Mesothelial cell of epicardium (in vitro differentiated cells): Measurements from ENCODE around the gene ATXN1. TPM values are rescaled to one million over a fixed set of nuclear protein-coding genes. Genes with fewer than 3 reads are reported as not detected.

ENCODE experiments used
- DNase-seq, 2 experiments: peaks; one replicate each; pipeline ENCODE4 v3.0.0; 2021; ENCODE audit warnings: low spot score in 2 of 2; ENCODE audit not compliant: unreplicated experiment in 2 of 2
- H3K27ac Mint-ChIP-seq: 2 replicates; pipeline ENCODE4 v1.8.0; 2021; ENCODE audit warnings: mixed read lengths
- H3K27me3 Mint-ChIP-seq: 2 replicates; pipeline ENCODE4 v1.8.0; 2021; ENCODE audit warnings: low read depth, mixed read lengths
- H3K36me3 Mint-ChIP-seq: 2 replicates; pipeline ENCODE4 v1.8.0; 2021; ENCODE audit warnings: mixed read lengths
- H3K4me1 Mint-ChIP-seq: 2 replicates; pipeline ENCODE4 v1.8.0; 2021; ENCODE audit warnings: mixed read lengths
- H3K4me3 Mint-ChIP-seq: 2 replicates; pipeline ENCODE4 v1.8.0; 2021; ENCODE audit warnings: mild to moderate bottlenecking, moderate library complexity, mixed read lengths
- H3K9me3 Mint-ChIP-seq: 2 replicates; pipeline ENCODE4 v1.8.0; 2021; ENCODE audit warnings: mixed read lengths
- CTCF ChIP-seq: fragments of 200-600 bp; sonication (generic); IDR thresholded peaks from one replicate; pipeline ENCODE4 v1.5.0; 2021; ENCODE audit warnings: antibody characterized with exemption; ENCODE audit not compliant: unreplicated experiment
- total RNA-seq: library from RNA; stranded (reverse); gene quantifications from 3 replicates; pipeline ENCODE4 v1.2.1, GENCODE V29; 2021

ATXN1 gene
- total RNA-seq, 1 donor from 2014 or later: 59.5 TPM

- DNase-seq: no peak
- H3K4me1 Mint-ChIP-seq: peaks cover 23% of the 10 kb centered on the region
- no peak overlapping the region for H3K27ac Mint-ChIP-seq
- H3K36me3 Mint-ChIP-seq: peaks cover 24% of the 10 kb centered on the region
- H3K27me3 Mint-ChIP-seq: no peaks in the 10 kb centered on the region
- peaks cover 9% of the 10 kb centered on the region for H3K9me3 Mint-ChIP-seq
- H3K4me3 Mint-ChIP-seq: no peak overlapping the region
- TF ChIP-seq CTCF: no peak
Measured at GRCh38 chr6:16658348-16659034, 102.8 kb downstream of the ATXN1 start.

DNA sequence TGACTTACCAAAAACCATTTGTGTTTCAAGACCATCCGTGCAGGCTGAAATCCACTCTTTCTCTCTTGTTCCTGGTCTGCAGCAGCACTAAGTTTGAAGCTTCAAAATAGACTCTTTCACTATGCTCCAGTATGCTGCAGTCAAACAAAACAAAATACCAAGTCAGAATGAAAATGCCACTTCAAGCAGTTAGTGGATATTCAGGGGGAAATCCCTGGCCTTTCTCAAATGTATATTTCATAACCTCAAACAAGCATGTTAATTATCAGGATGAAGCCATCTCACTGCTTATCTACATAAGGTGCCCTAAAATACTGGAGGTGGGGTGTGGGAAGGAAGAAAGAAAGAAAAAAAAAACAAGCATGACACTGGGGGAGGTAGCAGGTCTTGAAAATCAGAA is 103.5 kb downstream of the ATXN1 start:
- H3K27ac Mint-ChIP-seq: no peak overlapping the region
- DNase-seq: no peak
- H3K9me3 Mint-ChIP-seq: peaks cover 9% of the 10 kb centered on the region
- peaks cover 23% of the 10 kb centered on the region for H3K4me1 Mint-ChIP-seq
- no peak overlapping the region for H3K4me3 Mint-ChIP-seq
- H3K27me3 Mint-ChIP-seq: no peaks in the 10 kb centered on the region
- H3K36me3 Mint-ChIP-seq: peaks cover 24% of the 10 kb centered on the region
- no peak for TF ChIP-seq CTCF

DNA sequence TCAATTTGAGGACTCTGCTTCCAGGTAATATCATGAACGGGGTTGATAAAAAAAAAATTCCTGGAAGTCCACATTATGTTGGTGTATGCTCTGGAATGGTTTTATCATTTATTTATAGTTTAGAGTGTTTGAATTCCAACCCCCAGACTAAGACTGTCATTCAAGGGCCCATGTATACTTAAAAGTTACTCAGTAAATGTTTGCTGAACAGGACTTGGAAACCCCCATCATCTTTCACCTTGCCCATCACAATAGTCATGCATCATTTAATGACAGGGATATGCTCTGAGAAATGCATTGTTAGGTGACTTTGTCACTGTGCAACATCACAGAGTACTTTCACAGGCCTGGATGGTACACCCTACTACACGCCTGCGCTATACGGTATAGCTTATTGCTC is 104.8 kb downstream of the ATXN1 start:
- Mint-ChIP-seq H3K4me3 (no peak overlapping the region), H3K27me3 (no peaks in the 10 kb centered on the region), H3K27ac (no peak overlapping the region), H3K4me1 (peaks cover 23% of the 10 kb centered on the region), H3K36me3 (peaks cover 20% of the 10 kb centered on the region), H3K9me3 (peaks cover 2% of the 10 kb centered on the region)
- no peak for TF ChIP-seq CTCF
- DNase-seq: no peak

DNA sequence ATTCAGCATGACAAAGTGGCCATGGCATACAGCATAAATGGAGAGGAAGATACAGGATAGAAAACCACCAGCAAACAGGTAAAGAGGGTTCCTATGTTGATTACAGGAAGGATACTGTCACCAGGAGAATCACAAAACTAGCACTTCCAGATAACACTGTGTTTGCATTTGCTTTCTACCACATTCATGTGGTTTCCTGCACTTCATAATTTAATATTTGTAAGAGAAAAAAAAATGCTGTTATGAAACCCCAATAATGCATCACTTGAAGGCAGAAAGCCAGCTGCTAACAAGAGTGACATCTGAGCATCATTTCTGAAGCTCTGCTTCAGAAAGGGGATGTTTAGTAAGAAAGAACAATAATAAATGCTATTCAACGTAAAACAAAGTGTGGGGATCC is 106.6 kb downstream of the ATXN1 start:
- no peak overlapping the region for H3K4me3 Mint-ChIP-seq
- peaks cover 23% of the 10 kb centered on the region for H3K36me3 Mint-ChIP-seq
- peaks cover 19% of the 10 kb centered on the region for H3K4me1 Mint-ChIP-seq
- no peaks in the 10 kb centered on the region for H3K27me3 Mint-ChIP-seq
- H3K9me3 Mint-ChIP-seq: no peaks in the 10 kb centered on the region
- no peak for DNase-seq
- no peak for TF ChIP-seq CTCF
- H3K27ac Mint-ChIP-seq: no peak overlapping the region

GRCh38 chr6:16653226-16653625 is 108.0 kb downstream of the ATXN1 start:
- DNase-seq: no peak
- Mint-ChIP-seq H3K36me3 (peaks cover 23% of the 10 kb centered on the region), H3K27ac (no peak overlapping the region), H3K4me1 (peaks cover 5% of the 10 kb centered on the region), H3K4me3 (no peak overlapping the region), H3K9me3 (no peaks in the 10 kb centered on the region), H3K27me3 (no peaks in the 10 kb centered on the region)
- no peak for TF ChIP-seq CTCF

- Mint-ChIP-seq H3K27me3 (no peaks in the 10 kb centered on the region), H3K4me3 (no peak overlapping the region), H3K4me1 (no peaks in the 10 kb centered on the region), H3K27ac (no peak overlapping the region), H3K36me3 (peaks cover 18% of the 10 kb centered on the region), H3K9me3 (no peaks in the 10 kb centered on the region)
- no peak for DNase-seq
- TF ChIP-seq CTCF: no peak
Measured at GRCh38 chr6:16651871-16652270, 109.4 kb downstream of the ATXN1 start.
